ENCODE measurements around the gene YIPF2.

The YIPF2 gene

DNA sequence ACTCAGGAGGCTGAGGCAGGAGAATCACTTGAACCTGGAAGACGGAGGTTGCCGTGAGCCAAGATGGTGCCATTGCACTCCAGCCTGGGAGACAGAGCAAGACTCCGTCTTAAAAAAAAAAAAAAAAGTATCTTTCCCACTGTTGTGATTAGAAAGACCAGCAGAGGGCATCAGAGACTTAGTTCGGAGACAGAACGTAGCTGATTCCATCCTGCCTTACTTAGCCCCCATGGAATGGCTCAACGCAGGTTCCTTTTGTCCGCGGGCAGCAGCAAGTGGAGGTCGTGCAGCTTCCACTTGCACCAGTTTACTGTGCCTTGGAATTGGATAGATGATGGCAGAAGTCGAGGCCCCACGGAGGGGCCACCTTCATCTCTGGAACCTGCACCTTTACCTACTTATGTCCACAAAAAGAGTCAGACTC is 8.2 kb upstream of the YIPF2 start:
- peak; percentile 61 for DNase-seq

DNA sequence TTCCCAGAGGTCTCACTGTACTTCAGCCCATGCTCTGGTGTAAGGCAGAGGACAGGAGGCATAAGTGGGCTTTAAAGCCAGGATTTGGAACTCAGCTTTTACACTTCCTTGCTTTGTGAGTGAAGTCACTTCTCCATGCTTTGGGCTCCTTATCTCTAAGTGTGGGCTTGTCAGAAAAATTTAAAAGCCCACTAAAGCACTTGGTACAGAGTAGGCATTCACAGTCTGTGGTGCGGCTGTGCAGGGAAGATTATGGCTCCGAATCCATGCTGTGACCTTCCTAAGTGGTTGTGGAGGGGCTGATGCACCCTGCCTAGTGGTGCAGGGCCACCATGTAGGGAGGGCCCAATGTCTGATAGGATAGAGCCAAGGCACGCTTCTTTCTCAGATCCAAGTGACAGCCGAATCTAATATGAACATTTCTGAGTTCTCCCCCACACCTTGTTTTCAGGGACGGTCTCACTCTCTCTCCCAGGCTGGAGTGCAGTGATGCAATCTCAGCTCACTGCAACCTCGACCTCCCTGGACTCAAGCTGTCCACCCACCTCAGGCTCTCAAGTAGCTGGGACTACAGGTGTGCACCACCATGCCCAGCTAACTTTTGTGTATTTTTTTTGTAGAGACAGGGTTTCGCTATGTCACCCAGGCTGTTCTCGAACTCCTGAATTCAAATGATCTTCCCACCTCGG is 7.1 kb upstream of the YIPF2 start:
- no peak for DNase-seq

DNA sequence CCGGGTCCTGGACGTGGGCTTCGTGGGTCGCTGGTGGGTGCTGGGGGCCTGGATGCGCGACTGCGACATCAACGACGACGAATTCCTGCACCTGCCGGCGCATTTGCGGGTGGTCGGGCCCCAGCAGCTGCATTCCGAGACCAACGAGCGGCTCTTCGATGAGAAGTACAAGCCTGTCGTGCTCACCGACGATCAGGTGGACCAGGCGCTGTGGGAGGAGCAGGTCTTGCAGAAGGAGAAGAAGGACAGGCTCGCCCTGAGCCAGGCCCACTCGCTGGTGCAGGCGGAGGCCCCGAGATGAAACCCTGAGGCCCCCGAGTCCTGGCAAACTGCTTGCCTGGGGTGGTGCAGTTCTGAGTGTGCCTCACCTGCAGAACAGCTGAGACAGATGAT is 959 bp upstream of the YIPF2 start:
- DNase-seq, result no peak

DNA sequence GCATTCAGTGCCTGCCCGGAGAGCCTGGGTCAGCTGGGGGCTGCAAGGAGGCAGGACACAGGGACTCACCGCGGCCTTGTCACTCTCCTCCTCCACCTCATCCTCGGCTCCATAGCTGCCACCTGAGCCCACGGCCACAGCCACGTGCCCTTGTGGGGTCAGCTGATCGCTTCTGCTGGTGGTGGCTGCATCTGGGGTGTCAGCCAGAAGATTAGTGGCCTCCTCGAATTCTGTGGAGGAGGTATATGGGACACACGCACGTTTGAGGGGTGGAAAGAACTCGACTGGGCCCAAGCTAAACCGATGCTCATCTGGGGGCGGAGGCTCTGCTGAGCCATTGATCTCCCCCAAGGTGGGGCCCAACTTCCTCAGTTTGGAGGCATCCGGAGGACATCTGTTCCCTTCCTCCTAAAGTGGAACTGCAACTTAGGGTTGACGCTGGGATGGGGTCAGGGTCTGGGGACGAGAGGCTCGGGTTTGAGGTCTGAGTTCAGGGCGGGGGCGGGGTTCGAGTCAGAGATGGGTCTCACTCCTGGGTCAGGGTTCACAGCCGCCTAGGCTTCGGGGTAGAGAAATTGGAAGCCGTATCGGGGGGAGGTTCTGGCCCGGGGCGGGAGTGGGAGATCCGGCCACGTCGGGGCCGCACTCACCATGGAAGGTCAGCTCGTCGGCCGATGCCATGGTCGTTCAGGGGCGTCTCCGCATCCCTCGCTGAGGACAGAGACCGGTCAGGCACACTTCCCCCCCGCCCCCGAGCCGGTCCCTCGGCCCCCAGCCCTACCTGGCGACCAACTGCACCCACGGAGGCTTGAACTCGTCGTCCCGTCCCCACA is 493 bp downstream of the YIPF2 start:
- DNase-seq, result no peak

DNA sequence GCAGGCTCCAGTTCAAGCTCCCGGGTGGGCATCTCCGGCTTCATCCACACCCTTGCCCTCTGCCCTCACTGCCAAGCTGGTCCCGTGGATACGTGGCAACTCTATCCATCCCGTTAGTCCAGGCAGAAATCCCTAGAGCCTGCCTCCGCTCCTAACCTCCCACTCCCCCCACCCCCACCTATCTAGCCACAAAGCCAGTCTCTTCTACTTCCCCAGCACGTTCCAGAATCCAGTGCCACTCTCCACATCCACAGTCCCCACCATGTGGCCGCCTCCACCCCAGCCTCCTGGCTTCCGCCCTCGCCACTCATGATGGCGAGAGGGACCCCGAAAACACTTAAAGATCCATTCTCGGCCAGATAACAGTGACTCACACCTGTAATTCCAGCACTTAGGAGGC is 3.8 kb downstream of the YIPF2 start:
- DNase-seq, result no peak

DNA sequence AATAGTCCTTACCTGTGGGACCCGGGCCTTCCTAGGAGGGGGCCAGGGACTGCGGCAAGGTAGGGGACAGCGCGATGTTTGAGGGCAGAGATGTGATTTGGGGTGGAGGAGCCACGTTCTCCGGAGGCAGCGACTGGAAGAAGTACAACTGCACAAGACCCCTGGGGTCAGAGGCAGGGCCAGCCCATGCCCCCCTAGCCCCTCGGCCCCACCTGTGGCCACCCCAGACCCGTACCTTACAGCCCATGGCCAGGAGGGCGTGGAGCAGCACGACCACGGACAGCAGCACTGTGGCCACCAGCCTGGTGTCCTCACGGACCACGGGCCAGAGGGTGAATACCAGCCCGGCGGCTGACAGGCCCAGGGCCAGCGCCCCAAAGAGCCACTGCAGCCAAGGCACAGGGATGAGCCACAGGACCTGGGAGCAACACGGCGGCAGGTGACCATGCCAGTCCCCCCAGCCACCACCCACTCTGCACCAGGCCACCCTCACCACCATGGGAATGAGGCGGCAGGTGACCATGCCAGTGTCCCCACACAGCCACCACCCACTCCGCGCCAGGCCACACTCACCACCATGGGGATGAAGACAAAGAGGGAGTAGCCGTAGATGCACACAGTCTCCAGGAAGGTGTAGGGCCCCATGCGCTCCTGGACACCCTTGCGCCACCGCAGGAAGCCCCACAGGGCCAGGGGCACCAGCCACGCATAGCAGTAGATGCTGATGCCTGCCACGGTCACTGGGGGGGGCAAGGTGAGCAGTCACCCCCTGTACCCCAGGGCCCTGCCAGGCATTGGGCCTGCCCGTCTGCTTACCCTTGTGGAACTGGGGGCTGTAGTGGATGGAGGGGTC is 5.0 kb downstream of the YIPF2 start:
- DNase-seq, result no peak

DNA sequence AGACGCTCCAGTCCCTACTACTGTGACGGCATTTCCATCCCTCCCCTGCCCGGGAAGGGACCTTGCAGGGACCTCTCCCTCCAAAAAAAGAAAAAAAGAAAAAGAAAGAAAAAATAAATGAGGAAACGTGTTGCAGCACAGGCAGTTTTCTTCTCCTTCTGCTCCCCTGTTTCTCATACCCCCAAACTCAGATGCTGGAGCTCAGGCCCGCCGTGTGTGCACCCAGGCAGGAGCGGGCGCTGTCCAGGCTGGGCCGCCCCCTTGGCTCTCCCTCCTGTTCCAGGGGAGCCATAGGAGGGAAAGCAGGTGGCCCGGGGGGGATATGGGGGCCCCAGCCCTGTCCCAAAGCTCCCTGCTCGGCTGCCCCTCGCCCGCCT is 5.8 kb downstream of the YIPF2 start:
- no peak for DNase-seq

DNA sequence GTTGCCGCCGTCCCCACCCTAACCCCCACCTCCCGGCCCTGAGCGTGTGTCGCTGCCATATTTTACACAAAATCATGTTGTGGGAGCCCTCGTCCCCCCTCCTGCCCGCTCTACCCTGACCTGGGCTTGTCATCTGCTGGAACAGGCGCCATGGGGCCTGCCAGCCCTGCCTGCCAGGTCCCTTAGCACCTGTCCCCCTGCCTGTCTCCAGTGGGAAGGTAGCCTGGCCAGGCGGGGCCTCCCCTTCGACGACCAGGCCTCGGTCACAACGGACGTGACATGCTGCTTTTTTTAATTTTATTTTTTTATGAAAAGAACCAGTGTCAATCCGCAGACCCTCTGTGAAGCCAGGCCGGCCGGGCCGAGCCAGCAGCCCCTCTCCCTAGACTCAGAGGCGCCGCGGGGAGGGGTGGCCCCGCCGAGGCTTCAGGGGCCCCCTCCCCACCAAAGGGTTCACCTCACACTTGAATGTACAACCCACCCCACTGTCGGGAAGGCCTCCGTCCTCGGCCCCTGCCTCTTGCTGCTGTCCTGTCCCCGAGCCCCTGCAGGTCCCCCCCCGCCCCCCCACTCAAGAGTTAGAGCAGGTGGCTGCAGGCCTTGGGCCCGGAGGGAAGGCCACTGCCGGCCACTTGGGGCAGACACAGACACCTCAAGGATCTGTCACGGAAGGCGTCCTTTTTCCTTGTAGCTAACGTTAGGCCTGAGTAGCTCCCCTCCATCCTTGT is 6.4 kb downstream of the YIPF2 start:
- no peak for DNase-seq

DNA sequence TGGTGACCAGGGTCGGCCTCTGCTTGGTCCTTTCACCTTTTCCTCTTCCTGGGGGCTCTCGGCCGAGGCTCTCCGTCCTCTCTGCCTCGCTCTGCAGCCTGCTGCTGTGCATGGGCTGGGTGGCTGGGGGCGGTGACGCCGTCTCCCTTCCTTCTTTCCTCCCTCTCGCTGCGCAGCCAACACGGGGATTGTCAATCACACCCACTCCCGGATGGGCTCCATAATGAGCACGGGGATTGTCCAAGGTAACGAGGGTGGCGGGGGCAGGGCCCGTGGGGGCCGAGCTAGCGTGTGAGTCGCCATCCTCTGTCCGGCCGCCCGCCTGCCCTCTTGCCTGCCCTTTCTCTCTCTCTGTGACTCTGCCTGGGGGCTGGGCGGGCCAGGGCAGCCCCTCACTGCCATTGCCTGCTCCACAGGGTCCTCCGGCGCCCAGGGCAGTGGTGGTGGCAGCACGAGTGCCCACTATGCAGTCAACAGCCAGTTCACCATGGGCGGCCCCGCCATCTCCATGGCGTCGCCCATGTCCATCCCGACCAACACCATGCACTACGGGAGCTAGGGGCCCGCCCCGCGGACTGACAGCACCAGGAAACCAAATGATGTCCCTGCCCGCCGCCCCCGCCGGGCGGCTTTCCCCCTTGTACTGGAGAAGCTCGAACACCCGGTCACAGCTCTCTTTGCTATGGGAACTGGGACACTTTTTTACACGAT is 7.1 kb downstream of the YIPF2 start:
- DNase-seq, result no peak

DNA sequence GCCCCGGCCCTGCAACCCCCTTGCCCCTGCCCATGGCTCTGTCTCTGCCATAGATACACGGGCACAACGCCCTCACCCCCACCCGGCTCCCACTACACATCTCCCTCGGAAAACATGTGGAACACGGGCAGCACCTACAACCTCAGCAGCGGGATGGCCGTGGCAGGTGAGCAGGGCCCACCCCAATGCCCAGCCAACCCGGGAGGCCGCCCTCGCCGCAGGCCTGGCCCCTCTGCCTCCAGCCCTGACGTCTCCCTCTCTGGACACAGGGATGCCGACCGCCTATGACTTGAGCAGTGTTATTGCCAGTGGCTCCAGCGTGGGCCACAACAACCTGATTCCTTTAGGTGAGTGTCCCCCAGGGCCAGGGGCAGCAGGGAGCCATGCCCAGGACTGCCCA is 7.7 kb downstream of the YIPF2 start:
- DNase-seq, result no peak

DNA sequence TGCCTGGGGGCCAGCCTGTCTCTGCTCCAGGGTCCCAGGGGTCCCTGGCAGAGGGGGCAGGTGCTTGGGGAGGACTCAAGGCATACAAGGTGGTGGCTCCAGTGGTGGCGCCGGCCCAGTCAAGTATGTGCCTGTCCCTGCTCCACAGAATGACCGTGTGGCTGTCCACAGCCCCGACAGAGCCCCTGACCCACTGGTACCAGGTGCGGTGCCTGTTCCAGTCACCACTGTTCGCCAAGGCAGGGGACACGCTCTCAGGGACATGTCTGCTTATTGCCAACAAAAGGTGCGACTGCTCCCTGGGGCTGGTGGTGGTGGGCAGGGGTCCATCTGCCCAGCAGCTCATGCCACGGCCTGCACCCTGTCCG is 8.2 kb downstream of the YIPF2 start:
- DNase-seq, result no peak

DNA sequence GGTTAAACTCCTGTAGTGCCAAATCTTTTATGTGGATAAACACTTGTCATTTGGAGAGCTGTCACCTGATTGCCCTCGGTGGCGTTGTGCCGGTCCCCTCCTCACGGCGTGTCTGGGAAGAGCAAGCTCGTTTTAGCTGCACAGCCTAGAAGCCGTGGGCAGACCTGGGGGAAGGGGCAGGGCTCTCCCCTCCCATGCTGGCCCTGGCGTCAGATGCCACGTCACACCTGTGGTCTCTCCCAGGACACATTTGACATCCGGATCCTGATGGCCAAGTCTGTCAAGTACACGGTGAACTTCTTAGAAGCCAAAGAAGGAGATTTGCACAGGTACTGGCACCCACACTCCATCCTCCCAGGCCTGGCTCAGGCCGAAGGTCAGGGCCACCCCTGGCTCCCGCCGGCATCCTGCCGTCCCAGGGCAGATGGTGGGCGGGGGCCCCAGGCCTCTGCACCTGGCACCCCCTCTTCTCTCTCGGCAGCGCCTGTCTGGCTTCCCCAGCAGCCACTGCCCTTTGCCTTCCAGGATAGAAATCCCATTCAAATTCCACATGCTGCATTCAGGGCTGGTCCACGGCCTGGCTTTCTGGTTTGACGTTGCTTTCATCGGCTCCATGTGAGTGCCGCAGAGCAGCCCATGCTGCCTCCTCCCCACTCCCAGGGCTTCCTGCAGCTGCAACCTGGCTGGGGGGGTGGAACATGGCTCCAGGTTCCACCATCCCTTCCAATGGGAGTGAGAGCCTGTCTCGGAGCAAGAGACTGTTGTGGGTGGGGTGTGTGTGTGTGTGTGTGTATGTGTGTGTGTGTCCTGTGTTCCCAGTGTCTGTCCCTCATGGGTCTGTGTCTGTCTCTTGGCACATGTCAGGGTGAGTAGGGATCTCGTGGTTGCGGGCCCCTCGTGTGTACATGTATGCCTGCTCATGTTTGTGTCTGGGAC is 8.8 kb downstream of the YIPF2 start:
- no peak for DNase-seq

DNA sequence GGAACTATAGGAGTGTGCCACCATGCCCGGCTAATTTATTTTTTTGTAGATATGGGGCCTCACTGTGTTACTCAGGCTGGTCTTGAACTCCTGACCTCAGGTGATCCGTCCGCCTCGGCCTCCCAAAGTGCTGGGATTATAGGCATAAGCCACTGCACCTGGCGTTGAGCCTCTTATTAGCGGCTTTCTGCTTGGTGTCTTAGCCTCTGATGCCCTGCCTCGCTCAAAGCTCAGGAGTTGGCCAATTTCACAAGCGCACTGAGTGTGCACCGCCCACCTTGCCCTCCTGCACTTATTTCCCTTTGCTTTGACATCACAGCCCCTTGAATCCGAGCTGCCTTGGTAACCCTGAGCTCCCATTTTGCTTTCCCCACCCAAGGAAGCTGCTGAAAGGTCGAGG is 10.1 kb downstream of the YIPF2 start:
- no peak for DNase-seq

DNA sequence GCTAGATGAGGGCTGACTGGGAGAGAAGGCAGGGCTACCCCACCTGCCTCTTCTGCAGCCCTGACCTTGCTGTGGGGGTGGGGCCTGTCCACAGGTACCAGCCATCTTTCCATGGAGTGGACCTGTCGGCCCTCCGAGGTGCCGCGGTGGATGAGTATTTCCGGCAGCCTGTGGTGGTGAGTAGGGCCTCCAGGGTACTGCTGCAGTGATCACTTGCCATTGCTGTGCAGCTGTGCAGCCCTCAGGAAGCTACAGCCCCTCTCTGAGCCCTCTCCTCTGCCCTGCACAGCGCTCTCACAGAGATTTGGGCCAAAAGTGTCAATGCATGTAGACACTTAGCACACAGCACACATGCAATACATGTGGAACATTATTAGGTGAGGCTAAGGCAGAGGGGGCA is 11.8 kb downstream of the YIPF2 start:
- DNase-seq, result no peak

DNA sequence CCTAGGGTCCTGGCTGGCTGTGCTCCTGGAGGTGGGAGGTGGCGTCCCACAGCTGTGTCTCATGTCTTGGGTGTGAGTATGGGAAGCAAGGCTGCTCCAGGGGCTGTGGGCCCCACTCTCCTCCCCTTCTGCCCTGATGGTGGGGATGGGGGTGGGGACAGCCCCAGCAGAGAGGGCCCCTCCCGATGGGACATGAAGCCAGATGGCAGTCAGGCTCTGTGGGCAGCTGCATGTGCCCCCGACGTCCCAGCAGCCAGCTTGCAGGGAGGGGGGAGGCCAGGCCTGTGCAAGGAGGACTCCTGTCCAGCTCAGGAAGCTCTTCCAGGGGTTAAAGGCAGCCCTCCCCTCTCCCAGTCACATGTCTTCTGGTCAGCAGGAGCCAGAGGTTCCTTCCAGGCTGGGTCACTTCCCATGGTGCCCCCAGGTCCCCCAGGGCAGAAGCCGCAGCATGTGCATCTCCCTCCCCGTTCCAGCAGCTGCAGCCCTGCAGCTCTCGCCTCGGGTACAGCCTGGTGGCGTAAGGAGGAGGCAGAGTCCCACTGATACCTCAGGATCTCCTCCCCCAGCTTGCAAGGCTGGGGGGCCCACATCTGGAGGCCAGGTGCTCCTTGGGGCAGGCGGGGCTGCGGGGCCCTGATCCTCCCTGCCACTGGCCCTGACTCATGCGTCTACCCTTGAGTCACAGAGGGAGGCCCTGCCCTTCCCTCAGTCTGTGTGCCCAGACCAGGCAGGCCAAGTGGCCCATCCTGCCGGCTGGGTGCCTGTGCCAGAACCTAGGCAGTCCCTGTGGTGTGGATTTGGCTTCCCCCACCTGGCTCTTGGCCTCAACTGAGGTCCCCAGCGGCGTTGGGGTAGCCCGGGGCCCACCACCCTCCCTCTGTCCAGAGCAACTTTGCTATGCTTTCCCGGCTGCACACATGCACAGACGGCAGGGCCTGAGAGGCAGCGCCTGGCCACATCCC is 13.0 kb downstream of the YIPF2 start:
- no peak for DNase-seq

DNA sequence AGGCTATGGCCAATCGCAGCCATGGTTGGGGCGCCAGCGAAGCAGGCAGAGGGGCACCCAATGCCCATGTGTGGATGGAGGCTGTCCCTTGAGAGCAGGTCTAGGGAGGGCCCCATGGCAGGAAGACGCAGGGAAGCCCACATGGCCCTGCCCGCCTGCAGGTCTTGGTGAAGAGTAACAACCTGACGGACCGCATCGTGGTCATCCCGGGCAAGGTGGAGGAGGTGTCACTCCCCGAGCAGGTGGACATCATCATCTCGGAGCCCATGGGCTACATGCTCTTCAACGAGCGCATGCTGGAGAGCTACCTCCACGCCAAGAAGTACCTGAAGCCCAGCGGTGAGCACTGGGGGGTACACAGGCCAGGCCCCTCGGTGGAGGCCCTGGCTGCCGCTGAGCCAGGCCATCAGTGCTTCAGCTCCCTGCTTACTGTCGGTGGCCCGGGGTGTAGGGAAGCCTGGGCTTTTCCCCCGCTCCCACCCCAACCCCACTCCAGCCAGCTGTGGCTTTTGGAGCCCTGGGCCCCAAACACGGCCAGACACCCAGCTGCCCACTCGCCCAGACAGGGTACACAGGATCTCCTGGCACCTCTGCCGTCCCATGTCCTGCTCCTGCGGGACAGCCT is 14.6 kb downstream of the YIPF2 start:
- no peak for DNase-seq

DNA sequence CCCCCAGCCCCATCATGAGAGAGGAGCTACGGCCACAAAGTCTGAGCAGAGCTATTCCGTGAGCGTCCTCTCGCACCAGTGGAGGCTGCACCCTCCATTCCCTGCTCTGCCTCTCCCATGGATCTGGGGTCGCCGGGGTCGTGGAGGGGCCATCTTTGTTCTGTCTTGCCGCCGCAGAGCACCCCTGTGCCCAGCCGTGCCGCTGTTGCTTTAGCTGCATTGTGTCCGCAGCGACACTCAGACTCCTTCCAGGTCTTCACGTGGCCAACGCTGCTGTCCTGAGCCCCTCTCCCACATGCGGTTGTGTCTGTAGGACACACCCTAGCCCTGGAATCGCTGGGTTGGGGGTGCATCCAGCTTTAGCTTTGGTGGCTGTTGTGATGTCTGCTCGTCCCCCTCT is 15.8 kb downstream of the YIPF2 start:
- no peak for DNase-seq

DNA sequence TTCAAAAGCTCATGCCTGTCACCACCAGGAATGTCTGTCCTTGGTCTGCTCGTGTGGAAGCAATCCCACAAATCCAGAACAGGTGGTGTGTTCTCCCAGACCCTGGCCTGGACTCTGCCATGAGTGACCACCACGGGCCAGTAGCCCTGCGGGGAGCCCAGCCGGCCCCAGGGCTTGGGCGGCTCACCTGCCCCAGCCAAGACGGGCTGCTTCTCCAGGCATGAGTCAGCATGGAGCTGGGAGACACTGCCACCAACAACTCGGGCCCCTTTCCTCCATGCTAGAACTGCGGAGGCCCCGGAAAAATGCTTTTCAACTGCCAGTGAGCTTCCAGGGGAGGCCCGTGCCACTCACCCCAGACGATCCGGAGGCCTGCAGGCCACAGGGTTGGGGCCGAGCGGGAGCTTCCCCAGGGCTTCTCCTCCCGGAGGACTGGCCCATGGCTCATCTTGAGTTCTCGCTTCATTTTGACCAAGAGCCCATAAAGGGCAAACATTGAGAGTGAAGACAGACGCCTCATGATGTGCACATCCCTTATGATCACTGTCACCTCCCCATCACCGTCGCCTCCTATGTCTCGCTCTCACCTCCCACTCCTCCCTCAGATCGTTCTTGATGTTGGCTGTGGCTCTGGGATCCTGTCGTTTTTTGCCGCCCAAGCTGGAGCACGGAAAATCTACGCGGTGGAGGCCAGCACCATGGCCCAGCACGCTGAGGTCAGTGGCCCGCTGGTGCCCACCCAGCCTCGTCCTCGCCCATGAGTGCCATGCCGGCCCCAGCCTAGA is 16.7 kb downstream of the YIPF2 start:
- no peak for DNase-seq

All from CD4-positive, alpha-beta T cell treated with Interleukin-4 for 4 hours (primary cell).